SK-N-SH (cell line): ENCODE measurements around the gene KCNJ5. TPM values are rescaled to one million over a fixed set of nuclear protein-coding genes. Genes with fewer than 3 reads are reported as not detected.
A peak's percentile ranks its signal among the peaks of the same experiment; 100 is the strongest.

Source experiments
- CTCF ChIA-PET: fragments of 300-600, 350-600 bp; formaldehyde crosslinking; extraction: SDS; loops from one replicate; lab custom pipeline; 2021; lab: Yijun Ruan, JAX
- POLR2A ChIA-PET: fragments of 350-600 bp; sonication (Branson Sonifier 250); formaldehyde crosslinking; extraction: SDS; loops from one replicate; lab custom pipeline; 2020; ENCODE audit warnings: antibody characterized with exemption, inconsistent platforms; lab: Yijun Ruan, JAX
- DNase-seq: peaks from one replicate; pipeline ENCODE4 v3.0.0; 2012
- H2AFZ ChIP-seq: fragments of 200-600 bp; sonication (generic); 2 replicates; pipeline ENCODE4 v1.8.1; 2016; ENCODE audit warnings: antibody characterized with exemption, mild to moderate bottlenecking, low read depth
- H3F3A ChIP-seq: fragments of 200-600 bp; sonication (generic); replicated peaks from 2 replicates; pipeline ENCODE3; 2016; ENCODE audit warnings: antibody characterized with exemption, mild to moderate bottlenecking; ENCODE audit not compliant: insufficient read depth
- H3K27ac ChIP-seq, 2 experiments: fragments of 200-500 bp in 1 of 2; fragments of 200-600 bp in 1 of 2; sonication (Bioruptor generic) in 1 of 2; sonication (generic), shearing (Covaris generic) in 1 of 2; 2 replicates each; pipeline versions ENCODE4 v1.5.1 to v1.6.1; 2014 to 2016; ENCODE audit warnings: low read depth in 2 of 2, inconsistent platforms in 1 of 2, low read length in 1 of 2, mild to moderate bottlenecking in 1 of 2, mixed read lengths in 1 of 2
- H3K27me3 ChIP-seq: fragments of 200-600 bp; sonication (generic), shearing (Covaris generic); 2 replicates; pipeline ENCODE4 v1.6.1; 2016; ENCODE audit warnings: mixed run types; ENCODE audit not compliant: insufficient read depth
- H3K36me3 ChIP-seq, 2 experiments: fragments of 200-500 bp in 1 of 2; fragments of 200-600 bp in 1 of 2; sonication (Bioruptor generic) in 1 of 2; sonication (generic) in 1 of 2; replicated peaks in 1 of 2; 2 replicates each; pipeline versions ENCODE3 to v1.5.1; 2014 to 2016; ENCODE audit warnings: low read length in 1 of 2, mild to moderate bottlenecking in 1 of 2; ENCODE audit not compliant: insufficient read depth in 2 of 2, control insufficient read depth in 1 of 2
- H3K4me1 ChIP-seq, 2 experiments: fragments of 200-500 bp in 1 of 2; fragments of 200-600 bp in 1 of 2; sonication (Bioruptor generic) in 1 of 2; sonication (generic), shearing (Covaris generic) in 1 of 2; 2 replicates each; pipeline versions ENCODE4 v1.5.1 to v1.6.1; 2014 to 2016; ENCODE audit warnings: low read depth in 1 of 2, low read length in 1 of 2, mixed run types in 1 of 2; ENCODE audit not compliant: insufficient read depth in 2 of 2, control insufficient read depth in 1 of 2
- H3K4me2 ChIP-seq: fragments of 200-600 bp; sonication (generic), shearing (Covaris generic); 2 replicates; pipeline ENCODE4 v1.6.1; 2017; ENCODE audit warnings: mixed run types
- H3K4me3 ChIP-seq, 2 experiments: fragments of 200-500 bp in 1 of 2; fragments of 200-600 bp in 1 of 2; sonication (Bioruptor generic) in 1 of 2; sonication (generic), shearing (Covaris generic) in 1 of 2; 2 replicates each; pipeline versions ENCODE4 v1.5.1 to v1.8.1; 2014 to 2016; ENCODE audit warnings: low read depth in 2 of 2, inconsistent platforms in 1 of 2, low read length in 1 of 2, mild to moderate bottlenecking in 1 of 2, mixed read lengths in 1 of 2, moderate library complexity in 1 of 2
- H3K79me2 ChIP-seq: fragments of 200-600 bp; sonication (generic); 2 replicates; pipeline ENCODE4 v1.8.1; 2017; ENCODE audit warnings: mild to moderate bottlenecking; ENCODE audit not compliant: insufficient read depth
- H3K9ac ChIP-seq: fragments of 200-600 bp; sonication (generic); 2 replicates; pipeline ENCODE4 v1.6.1; 2017; ENCODE audit warnings: mixed run types
- H3K9me2 ChIP-seq: fragments of 200-600 bp; sonication (generic); 2 replicates; pipeline ENCODE4 v1.6.1; 2017; ENCODE audit warnings: mixed run types
- H3K9me3 ChIP-seq: fragments of 200-600 bp; sonication (generic); 2 replicates; pipeline ENCODE4 v1.6.1; 2017; ENCODE audit warnings: mixed run types, mild to moderate bottlenecking, moderate library complexity
- H4K20me1 ChIP-seq: fragments of 200-600 bp; sonication (generic); 2 replicates; pipeline ENCODE4 v1.6.1; 2017; ENCODE audit warnings: mild to moderate bottlenecking, mixed run types; ENCODE audit not compliant: insufficient read depth
- FOXJ3 ChIP-seq: sonication (generic); formaldehyde crosslinking; IDR thresholded peaks from 2 replicates; pipeline ENCODE4 v1.5.1; 2020; ENCODE audit warnings: mild to moderate bottlenecking, missing genetic modification reagents
- NFIC ChIP-seq: IDR thresholded peaks from 2 replicates; pipeline ENCODE4 v1.4.0; 2012; ENCODE audit warnings: borderline replicate concordance
- YY1 ChIP-seq: IDR thresholded peaks from 2 replicates; pipeline ENCODE4 v1.4.0; 2012; ENCODE audit warnings: low read depth, mild to moderate bottlenecking
- WGBS: methylation state at CpG from one replicate; pipeline ENCODE4 v1.1.6; 2017; ENCODE audit warnings: low lambda C conversion rate; 5-methylcytosine and 5-hydroxymethylcytosine counted together
- polyA plus RNA-seq, 3 experiments: library from polyadenylated mRNA; depleted of rRNA; stranded (reverse); fragments of >200 nt; gene quantifications; 2 replicates each; pipeline ENCODE4 v1.2.3, GENCODE V29; 2012
- TF ChIP-seq, protein P1 (sequence below): fragments of 200-600 bp; sonication (generic); IDR thresholded peaks from 2 replicates; pipeline ENCODE4 v1.6.1; 2017; ENCODE audit warnings: antibody characterized with exemption, mild to moderate bottlenecking, moderate library complexity

Gene KCNJ5
- polyA plus RNA-seq, 1 of the 3 experiments (the other 2 are of a cell fraction): 0.03 TPM

DNA sequence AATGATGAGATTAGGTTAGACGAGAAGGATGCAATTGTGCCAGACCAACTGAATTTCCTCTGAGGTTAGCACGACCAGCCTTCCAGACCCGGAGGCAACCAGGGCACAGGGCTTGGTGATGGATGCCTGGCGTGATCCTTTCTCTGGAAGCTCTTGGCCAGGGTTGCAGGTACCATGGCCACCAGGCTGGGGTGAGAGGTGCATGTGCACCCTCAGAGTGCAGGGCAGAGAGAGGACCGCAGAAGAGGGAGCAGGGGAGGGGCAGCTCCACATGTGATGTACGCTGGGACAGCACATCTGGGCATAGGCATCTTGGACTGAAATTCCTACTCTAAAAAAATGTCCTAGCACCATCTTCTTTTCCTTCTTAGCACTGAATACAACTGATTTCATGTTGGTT, 34.9 kb upstream of the KCNJ5 start (continued):
- no peak for TF ChIP-seq YY1
- TF ChIP-seq, all 33 proteins: peak for 0

DNA sequence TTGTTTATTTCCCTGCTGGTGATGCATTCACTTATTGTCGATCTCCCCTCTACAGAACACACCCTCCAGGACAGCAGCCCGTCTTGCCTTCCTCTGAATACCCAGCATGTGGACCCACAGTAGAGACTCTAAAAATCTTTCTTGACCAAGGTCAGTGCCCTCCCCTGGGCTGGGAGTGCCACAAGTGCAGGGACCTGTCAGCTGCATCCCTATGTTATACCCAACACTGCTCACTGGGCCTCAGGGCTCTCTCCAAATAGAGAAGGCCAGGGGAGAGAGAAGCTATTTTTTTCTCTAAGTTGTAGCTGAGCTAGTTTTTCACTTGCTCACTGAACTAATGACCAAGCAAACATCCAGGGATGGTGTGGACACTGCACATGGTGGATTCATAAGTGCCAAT, 33.8 kb upstream of the KCNJ5 start:
- H3K79me2 ChIP-seq: no peaks in the 10 kb centered on the region
- WGBS: 78% methylated on average over 2 of the region's 2 CpGs
- TF ChIP-seq, protein P1, sequence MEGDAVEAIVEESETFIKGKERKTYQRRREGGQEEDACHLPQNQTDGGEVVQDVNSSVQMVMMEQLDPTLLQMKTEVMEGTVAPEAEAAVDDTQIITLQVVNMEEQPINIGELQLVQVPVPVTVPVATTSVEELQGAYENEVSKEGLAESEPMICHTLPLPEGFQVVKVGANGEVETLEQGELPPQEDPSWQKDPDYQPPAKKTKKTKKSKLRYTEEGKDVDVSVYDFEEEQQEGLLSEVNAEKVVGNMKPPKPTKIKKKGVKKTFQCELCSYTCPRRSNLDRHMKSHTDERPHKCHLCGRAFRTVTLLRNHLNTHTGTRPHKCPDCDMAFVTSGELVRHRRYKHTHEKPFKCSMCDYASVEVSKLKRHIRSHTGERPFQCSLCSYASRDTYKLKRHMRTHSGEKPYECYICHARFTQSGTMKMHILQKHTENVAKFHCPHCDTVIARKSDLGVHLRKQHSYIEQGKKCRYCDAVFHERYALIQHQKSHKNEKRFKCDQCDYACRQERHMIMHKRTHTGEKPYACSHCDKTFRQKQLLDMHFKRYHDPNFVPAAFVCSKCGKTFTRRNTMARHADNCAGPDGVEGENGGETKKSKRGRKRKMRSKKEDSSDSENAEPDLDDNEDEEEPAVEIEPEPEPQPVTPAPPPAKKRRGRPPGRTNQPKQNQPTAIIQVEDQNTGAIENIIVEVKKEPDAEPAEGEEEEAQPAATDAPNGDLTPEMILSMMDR: no peak
- TF ChIP-seq NFIC: no peak
- peaks cover 0 to 5% of the 10 kb centered on the region in 2 experiments; a peak in 3 of 4 replicates for H3K4me1 ChIP-seq
- H3K9me3 ChIP-seq: no peaks in the 10 kb centered on the region
- CTCF ChIA-PET: interaction anchor here (0.8 to 1.4 kb wide), 6 partner anchors 8 to 700 kb away, joined by 3 to 6 read pairs (median 4); no protein-coding TSS in a partner anchor
- H3K27ac ChIP-seq: no peak overlapping the region
- H3K27me3 ChIP-seq: no peaks in the 10 kb centered on the region
- DNase-seq: no peak
- POLR2A ChIA-PET: no interaction called here
- no peak overlapping the region for H3K9ac ChIP-seq
- no peaks in the 10 kb centered on the region for H3K9me2 ChIP-seq
- H3F3A ChIP-seq: peaks cover under 1% of the 10 kb centered on the region
- H3K4me3 ChIP-seq: no peak overlapping the region
- H2AFZ ChIP-seq: no peak overlapping the region
- H3K36me3 ChIP-seq: no peaks in the 10 kb centered on the region
- no peaks in the 10 kb centered on the region for H4K20me1 ChIP-seq
- no peak overlapping the region for H3K4me2 ChIP-seq

DNA sequence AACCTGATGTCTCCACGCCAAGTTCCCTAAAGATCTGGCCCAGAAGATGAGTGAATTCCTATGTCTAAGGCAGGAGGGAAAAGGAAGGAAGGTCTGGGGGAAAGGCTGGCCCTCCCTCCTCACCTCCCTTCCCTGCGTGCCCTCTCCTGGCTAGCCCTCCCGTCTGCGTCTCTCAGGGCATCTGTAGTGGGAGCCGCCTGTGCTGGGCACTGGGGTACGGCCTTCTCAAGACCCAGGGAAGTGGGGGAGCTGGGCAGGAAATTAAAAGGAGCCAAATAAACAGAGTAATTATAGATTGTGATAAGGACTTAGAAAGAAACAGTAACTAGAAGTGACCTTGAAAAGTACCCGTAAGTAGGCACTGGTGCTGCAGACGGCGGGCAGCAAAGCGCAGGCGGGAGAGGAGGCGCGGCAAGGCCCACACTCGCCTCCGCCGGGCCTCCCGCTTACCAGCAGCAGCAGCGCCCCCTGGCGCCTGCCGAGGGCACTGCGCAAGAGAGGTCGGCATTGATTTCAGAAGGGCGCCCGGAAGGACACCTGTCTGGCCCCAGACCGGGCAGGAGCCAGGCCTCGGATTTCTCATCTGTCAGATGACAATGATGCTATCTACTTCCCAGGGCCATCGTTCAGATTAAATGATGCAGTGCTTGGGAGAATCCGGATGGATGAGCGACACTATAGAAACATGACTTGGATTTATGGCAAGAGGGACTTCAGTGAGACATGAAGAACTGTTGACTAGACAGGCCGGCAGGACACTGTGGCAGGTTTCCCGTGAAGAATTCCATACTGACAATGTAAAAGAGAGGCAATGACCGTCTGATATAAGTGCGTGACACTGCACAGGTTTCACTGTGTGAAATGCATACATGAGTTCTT, 31.4 kb upstream of the KCNJ5 start:
- ChIA-PET CTCF (interaction anchor here (0.5 to 1.6 kb wide), 6 partner anchors 10 to 862 kb away, joined by 3 to 5 read pairs (median 3); no protein-coding TSS in a partner anchor), POLR2A (no interaction called here)
- WGBS: 81% methylated on average over 32 of the region's 33 CpGs
- Histone ChIP-seq H3K79me2 (no peaks in the 10 kb centered on the region), H3K27ac (no peak overlapping the region), H3K36me3 (no peaks in the 10 kb centered on the region), H2AFZ (no peak overlapping the region), H3K9me2 (no peaks in the 10 kb centered on the region), H4K20me1 (no peaks in the 10 kb centered on the region), H3K4me1 (peaks cover 0 to 15% of the 10 kb centered on the region in 2 experiments; a peak in 3 of 4 replicates), H3K9me3 (no peaks in the 10 kb centered on the region), H3K9ac (no peak overlapping the region), H3K27me3 (no peaks in the 10 kb centered on the region), H3K4me3 (peak overlapping the region in 1 of 2 experiments; percentile 21; a peak in 1 of 4 replicates), H3F3A (peaks cover 17% of the 10 kb centered on the region), H3K4me2 (no peak overlapping the region)
- TF ChIP-seq, protein P1: peak; percentile 55
- no peak for TF ChIP-seq FOXJ3 (CRISPR knock-in tag)
- DNase-seq: peak; percentile 46
